ENCODE measurements around the gene FNTB. TPM values are rescaled to one million over a fixed set of nuclear protein-coding genes. Genes with fewer than 3 reads are reported as not detected.

FNTB gene
- total and polyA plus RNA-seq, 9 of the 15 experiments (the other 6 are each of a cell fraction or from before 2014, with no cell fraction given) = 6.9 to 23.2 (median 12.2) TPM

DNA sequence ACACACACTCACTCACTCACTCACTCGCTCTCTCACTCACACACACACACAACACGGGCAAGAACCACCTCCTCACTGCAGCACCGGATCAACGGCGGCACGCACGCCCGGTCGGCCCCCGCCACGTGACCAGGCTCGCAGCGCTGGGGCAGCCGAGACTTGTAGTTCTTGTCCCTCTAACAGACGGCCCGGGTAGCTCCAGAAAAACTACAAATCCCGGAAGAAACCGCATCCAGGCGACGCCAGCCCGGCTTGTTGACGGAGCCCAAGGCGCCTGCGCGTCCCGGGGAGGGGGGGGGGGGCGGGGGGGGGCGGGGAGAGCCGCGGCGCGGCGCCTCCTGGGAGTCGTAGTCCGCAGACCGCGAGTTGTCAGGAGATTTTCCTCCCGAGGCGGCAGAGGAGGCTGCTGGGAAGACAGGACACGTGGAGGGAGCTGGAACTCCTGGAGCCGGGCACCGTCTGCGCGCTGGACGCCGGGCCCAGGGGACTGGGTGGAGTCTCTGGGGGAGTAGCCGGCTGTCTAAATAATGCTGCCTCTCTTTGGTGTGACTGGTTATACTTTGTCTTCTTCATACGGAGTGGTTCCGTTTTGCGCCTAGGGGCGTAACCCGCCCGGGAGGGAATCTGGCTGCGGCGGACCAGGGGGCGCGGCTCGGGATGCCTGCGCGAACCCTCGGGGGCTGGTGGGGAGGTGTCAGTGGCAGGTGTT, 115.9 kb downstream of the FNTB start, which contains the start of gene MAX (continued):
- TF ChIP-seq, protein P1, sequence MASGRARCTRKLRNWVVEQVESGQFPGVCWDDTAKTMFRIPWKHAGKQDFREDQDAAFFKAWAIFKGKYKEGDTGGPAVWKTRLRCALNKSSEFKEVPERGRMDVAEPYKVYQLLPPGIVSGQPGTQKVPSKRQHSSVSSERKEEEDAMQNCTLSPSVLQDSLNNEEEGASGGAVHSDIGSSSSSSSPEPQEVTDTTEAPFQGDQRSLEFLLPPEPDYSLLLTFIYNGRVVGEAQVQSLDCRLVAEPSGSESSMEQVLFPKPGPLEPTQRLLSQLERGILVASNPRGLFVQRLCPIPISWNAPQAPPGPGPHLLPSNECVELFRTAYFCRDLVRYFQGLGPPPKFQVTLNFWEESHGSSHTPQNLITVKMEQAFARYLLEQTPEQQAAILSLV (tag; IDR thresholded peaks at IDR 0.05) = no peak
- TF ChIP-seq VEZF1 (CRISPR knock-in tag; IDR thresholded peaks at IDR 0.05) (peak; percentile 100), ETV5 (CRISPR knock-in tag; IDR thresholded peaks at IDR 0.05; ENCODE audit: low read depth) (no peak), BRD9 (IDR thresholded peaks at IDR 0.05; ENCODE audit: low read depth, partially characterized antibody) (no peak), TCFL5 (CRISPR knock-in tag; conservative IDR thresholded peaks at IDR 0.05) (no peak), U2AF2 (optimal IDR thresholded peaks at IDR 0.05; ENCODE audit: low read depth, low read length) (no peak), KDM4B (IDR thresholded peaks at IDR 0.05; ENCODE audit: borderline replicate concordance in 2 of 2, low read depth in 1 of 2) (0 out of 4 replicates have a peak, but pooled peaks of 1 of the 2 experiments have one; percentile 59), ZC3H4 (CRISPR knock-in tag; IDR thresholded peaks at IDR 0.05; ENCODE audit: borderline replicate concordance) (no peak), ESRRA (IDR thresholded peaks at IDR 0.05; ENCODE audit: borderline replicate concordance, low read depth) (peak; percentile 25; the same call in 1 of the 2 replicates), NFE2L1 (tag; IDR thresholded peaks at IDR 0.05; ENCODE audit: borderline replicate concordance, low read depth) (no peak), MEF2A (IDR thresholded peaks at IDR 0.05; ENCODE audit: control insufficient read depth, low read depth, low read length) (no peak), ARID2 (IDR thresholded peaks at IDR 0.05) (no peak), LEF1 (IDR thresholded peaks at IDR 0.05) (0 out of 2 replicates have a peak, but pooled peaks have one; percentile 15), NCOA2 (IDR thresholded peaks at IDR 0.05; ENCODE audit: partially characterized antibody in 2 of 2) (no peak)
- TF ChIP-seq, protein P2, sequence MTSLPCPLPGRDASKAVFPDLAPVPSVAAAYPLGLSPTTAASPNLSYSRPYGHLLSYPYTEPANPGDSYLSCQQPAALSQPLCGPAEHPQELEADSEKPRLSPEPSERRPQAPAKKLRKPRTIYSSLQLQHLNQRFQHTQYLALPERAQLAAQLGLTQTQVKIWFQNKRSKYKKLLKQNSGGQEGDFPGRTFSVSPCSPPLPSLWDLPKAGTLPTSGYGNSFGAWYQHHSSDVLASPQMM (CRISPR knock-in tag; IDR thresholded peaks at IDR 0.05) = no peak

Data from K562 (cell line).